C4-2B (cell line): ENCODE measurements around the gene HIPK3.

Source experiments
- ZFX ChIP-seq: fragments of 450-650 bp; IDR thresholded peaks from 2 replicates; pipeline ENCODE4 v1.6.1; 2017
- TF ChIP-seq, protein P1 (sequence below): fragments of 450-650 bp; conservative IDR thresholded peaks from 2 replicates; pipeline ENCODE4 v1.5.1; 2017; ENCODE audit warnings: mild to moderate bottlenecking

DNA sequence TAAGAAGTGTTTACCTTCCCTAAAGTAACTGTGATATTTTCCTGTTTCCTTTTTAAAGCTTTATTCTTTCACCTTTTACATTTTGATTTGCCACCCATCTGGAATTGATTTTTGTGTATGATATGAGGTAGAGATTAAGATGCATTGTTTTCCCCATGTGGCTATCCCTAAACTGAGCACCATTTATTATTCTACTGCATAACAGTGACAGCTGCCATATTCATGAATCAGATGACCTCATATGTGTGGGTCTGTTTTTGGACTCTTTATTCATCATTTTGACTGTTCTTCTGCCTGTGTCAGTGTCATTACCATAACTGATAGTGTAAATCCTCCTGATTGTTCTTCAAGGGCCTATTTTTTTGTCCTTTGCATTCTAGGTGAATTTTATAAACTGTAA, 50.8 kb downstream of the HIPK3 start:
- TF ChIP-seq, protein P1, sequence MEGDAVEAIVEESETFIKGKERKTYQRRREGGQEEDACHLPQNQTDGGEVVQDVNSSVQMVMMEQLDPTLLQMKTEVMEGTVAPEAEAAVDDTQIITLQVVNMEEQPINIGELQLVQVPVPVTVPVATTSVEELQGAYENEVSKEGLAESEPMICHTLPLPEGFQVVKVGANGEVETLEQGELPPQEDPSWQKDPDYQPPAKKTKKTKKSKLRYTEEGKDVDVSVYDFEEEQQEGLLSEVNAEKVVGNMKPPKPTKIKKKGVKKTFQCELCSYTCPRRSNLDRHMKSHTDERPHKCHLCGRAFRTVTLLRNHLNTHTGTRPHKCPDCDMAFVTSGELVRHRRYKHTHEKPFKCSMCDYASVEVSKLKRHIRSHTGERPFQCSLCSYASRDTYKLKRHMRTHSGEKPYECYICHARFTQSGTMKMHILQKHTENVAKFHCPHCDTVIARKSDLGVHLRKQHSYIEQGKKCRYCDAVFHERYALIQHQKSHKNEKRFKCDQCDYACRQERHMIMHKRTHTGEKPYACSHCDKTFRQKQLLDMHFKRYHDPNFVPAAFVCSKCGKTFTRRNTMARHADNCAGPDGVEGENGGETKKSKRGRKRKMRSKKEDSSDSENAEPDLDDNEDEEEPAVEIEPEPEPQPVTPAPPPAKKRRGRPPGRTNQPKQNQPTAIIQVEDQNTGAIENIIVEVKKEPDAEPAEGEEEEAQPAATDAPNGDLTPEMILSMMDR = no peak
- TF ChIP-seq ZFX = no peak
